A549 (cell line): ENCODE results near the gene RARB. TPM values are rescaled to one million over a fixed set of nuclear protein-coding genes. Genes with fewer than 3 reads are reported as not detected.

Source experiments
- ATAC-seq, 2 experiments: fragments of 200-7000 bp in 1 of 2; fragments of >200 bp in 1 of 2; cut with Nextera tagmentation in 1 of 2; cut with Tn5 transposase in 1 of 2; 3 replicates each; pipeline versions ENCODE4 v1.8.0 to v1.9.1; 2018 to 2020; ENCODE audit warnings: mild to moderate bottlenecking in 1 of 2, moderate library complexity in 1 of 2
- CTCF ChIA-PET: fragments of 300-600 bp; sonication (Branson Sonifier 250); formaldehyde crosslinking; extraction: SDS; loops from one replicate; lab custom pipeline; 2021; ENCODE audit warnings: antibody characterized with exemption, inconsistent platforms; lab: Yijun Ruan, JAX
- POLR2A ChIA-PET: fragments of 350-600 bp; formaldehyde crosslinking; extraction: SDS; loops from one replicate; lab custom pipeline; 2021; ENCODE audit warnings: antibody characterized with exemption, inconsistent platforms; lab: Yijun Ruan, JAX
- DNase-seq, 2 experiments: peaks; one replicate each; pipeline versions ENCODE4 v3.0.0 to v3.0.0-alpha.2; 2011 to 2016; ENCODE audit warnings: low read depth in 1 of 2, low spot score in 1 of 2
- FAIRE-seq: peaks from 2 replicates; lab custom pipeline; 2011; peaks lifted over from hg19 to GRCh38; lab: Jason Lieb, UNC
- H3K27ac ChIP-seq, 2 experiments: fragments of >200 bp; sonication (Bioruptor Twin); formaldehyde crosslinking; 3 replicates each; pipeline ENCODE4 v1.5.1; 2016 to 2017
- H3K4me1 ChIP-seq: fragments of >200 bp; sonication (Bioruptor Twin); formaldehyde crosslinking; 3 replicates; pipeline ENCODE4 v1.6.1; 2016
- H3K4me2 ChIP-seq: fragments of >200 bp; sonication (Bioruptor Twin); formaldehyde crosslinking; 3 replicates; pipeline ENCODE4 v1.6.1; 2016
- H3K4me3 ChIP-seq: fragments of >200 bp; sonication (Bioruptor Twin); formaldehyde crosslinking; 3 replicates; pipeline ENCODE4 v1.5.1; 2016
- H3K9me3 ChIP-seq: fragments of >200 bp; sonication (Bioruptor Twin); formaldehyde crosslinking; 3 replicates; pipeline ENCODE4 v1.6.1; 2016
- BCL3 ChIP-seq: fragments of >200 bp; sonication (Bioruptor Twin); formaldehyde crosslinking; IDR thresholded peaks from 3 replicates; pipeline ENCODE4 v1.6.1; 2016
- CEBPB ChIP-seq, 2 experiments: fragments of >200 bp in 1 of 2; sonication (Bioruptor Twin) in 1 of 2; formaldehyde crosslinking in 1 of 2; IDR thresholded peaks; 2 replicates each; pipeline ENCODE4 v1.6.1; 2012 to 2016
- CTCF ChIP-seq: fragments of >200 bp; sonication (Bioruptor Twin); formaldehyde crosslinking; IDR thresholded peaks from 3 replicates; pipeline ENCODE4 v1.5.1; 2016
- E2F6 ChIP-seq: IDR thresholded peaks from 2 replicates; pipeline ENCODE4 v1.6.1; 2012; ENCODE audit warnings: low read depth, borderline replicate concordance
- ESRRA ChIP-seq: fragments of 150-350 bp; IDR thresholded peaks from 2 replicates; pipeline ENCODE4 v1.6.1; 2014; ENCODE audit warnings: mild to moderate bottlenecking, low read length, borderline replicate concordance
- FOSL2 ChIP-seq, 2 experiments: fragments of 450-650 bp in 1 of 2; fragments of >200 bp in 1 of 2; sonication (Bioruptor Twin) in 1 of 2; formaldehyde crosslinking; IDR thresholded peaks; 2 replicates each; pipeline versions ENCODE4 v1.5.0 to v1.6.1; 2016 to 2020; ENCODE audit warnings: mild to moderate bottlenecking in 1 of 2, moderate library complexity in 1 of 2
- HMGXB4 ChIP-seq: fragments of 250-450 bp; sonication (Bioruptor Pico); IDR thresholded peaks from 2 replicates; pipeline ENCODE4 v1.5.0; 2021; ENCODE audit warnings: mild to moderate bottlenecking, moderate library complexity, borderline replicate concordance
- KDM5A ChIP-seq: fragments of 200-600 bp; sonication (generic); IDR thresholded peaks from 2 replicates; pipeline ENCODE4 v1.6.1; 2016; ENCODE audit warnings: antibody characterized with exemption, mild to moderate bottlenecking
- POLR2AphosphoS2 ChIP-seq: conservative IDR thresholded peaks from 2 replicates; pipeline ENCODE4 v1.6.1; 2012; ENCODE audit warnings: low read length, improper control_type of control experiment, inconsistent platforms
- REST ChIP-seq: fragments of 200-600 bp; sonication (generic); IDR thresholded peaks from 2 replicates; pipeline ENCODE4 v1.6.1; 2016; ENCODE audit warnings: antibody characterized with exemption, mild to moderate bottlenecking, moderate library complexity
- WGBS: methylation state at CpG from one replicate; pipeline ENCODE4 v1.1.6; 2017; ENCODE audit errors: missing lambda C conversion rate; 5-methylcytosine and 5-hydroxymethylcytosine counted together
- polyA plus RNA-seq, 4 experiments: library from polyadenylated mRNA; depleted of rRNA in 3 of 4; stranded (reverse); fragments of >200 nt; fragmentation: RNase III in 1 of 4; extraction: RNeasy Plus Mini Kit Qiagen cat#74134 plus additional on column Dnase treatment in 1 of 4; gene quantifications; 2 replicates in 3 of 4; 3 replicates in 1 of 4; pipeline ENCODE4 v1.2.3, GENCODE V29; 2011 to 2017

The RARB gene
- polyA plus RNA-seq, 2 of the 4 experiments (the other 2 are of a cell fraction), result 24.5 to 30.8 TPM

GRCh38 chr3:25556447-25556846, 128.4 kb downstream of the RARB start:
- Histone ChIP-seq H3K27ac (no peak overlapping the region), H3K4me2 (no peak overlapping the region), H3K4me3 (no peak overlapping the region), H3K4me1 (peaks cover 14% of the 10 kb centered on the region; the same call in 2 of the 3 replicates), H3K9me3 (no peaks in the 10 kb centered on the region)
- no peak for ATAC-seq
- POLR2A ChIA-PET, result no interaction called here
- TF ChIP-seq BCL3, result no peak
- no peak for TF ChIP-seq CEBPB (IDR thresholded peaks at IDR 0.05)
- TF ChIP-seq CTCF, result no peak
- TF ChIP-seq HMGXB4 (CRISPR knock-in tag), result no peak
- peak in 1 of 2 experiments; percentile 18 for DNase-seq
- WGBS, result 44% methylated on average over 1 of the region's 1 CpG
- CTCF ChIA-PET, result interaction anchor here (1.1 to 1.5 kb wide), 3 partner anchors 12 to 534 kb away, joined by 3 read pairs; no protein-coding TSS in a partner anchor
- no peak for FAIRE-seq

- ChIA-PET POLR2A (no interaction called here), CTCF (no interaction called here)
- Histone ChIP-seq H3K4me2 (0 out of 3 replicates have a peak overlapping the region, but pooled peaks have one; percentile 7), H3K4me1 (peaks cover 14% of the 10 kb centered on the region; the same call in 2 of the 3 replicates), H3K27ac (peak overlapping the region in 1 of 2 experiments; percentile 20; a peak in 1 of 6 replicates), H3K4me3 (no peak overlapping the region), H3K9me3 (no peaks in the 10 kb centered on the region)
- WGBS, result 82% methylated on average over 3 of the region's 3 CpGs
- DNase-seq (no peak), ATAC-seq (peak in 1 of 2 experiments; percentile 47; a peak in 2 of 6 replicates), FAIRE-seq (no peak)
- TF ChIP-seq KDM5A (no peak), FOSL2 (IDR thresholded peaks at IDR 0.05) (no peak), FOSL2 (CRISPR knock-in tag; IDR thresholded peaks at IDR 0.05) (no peak), POLR2AphosphoS2 (no peak), E2F6 (no peak), ESRRA (no peak), REST (no peak), BCL3 (no peak)
Observed at GRCh38 chr3:25557694-25558093, 129.6 kb downstream of the RARB start.
